GM12878 (cell line): Measurements from ENCODE around the gene ZNF644.
"Not testable (repeated sequence)": the region's sequence is repeated elsewhere in the genome, so short reads cannot be mapped to it uniquely, and the experiment has no call there.

Source experiments
- NFYA ChIP-seq: IDR thresholded peaks from 2 replicates; pipeline ENCODE4 v1.6.1; 2011; ENCODE audit warnings: low read depth, mild to moderate bottlenecking, low read length, improper control_type of control experiment, borderline replicate concordance
- PBX3 ChIP-seq: IDR thresholded peaks from 2 replicates; pipeline ENCODE4 v1.6.1; 2011; ENCODE audit warnings: mild to moderate bottlenecking, low read depth, low read length, moderate library complexity; ENCODE audit not compliant: insufficient replicate concordance
- STAT3 ChIP-seq: IDR thresholded peaks from 2 replicates; pipeline ENCODE4 v1.6.1; 2011; ENCODE audit warnings: low read depth, low read length, improper control_type of control experiment
- TAF1 ChIP-seq: IDR thresholded peaks from 2 replicates; pipeline ENCODE4 v1.6.1; 2011; ENCODE audit warnings: mild to moderate bottlenecking, low read depth, low read length, borderline replicate concordance
- TCF7 ChIP-seq: IDR thresholded peaks from 2 replicates; pipeline ENCODE4 v1.6.1; 2014; ENCODE audit warnings: antibody characterized with exemption, borderline replicate concordance
- TF ChIP-seq, protein P1 (sequence below): IDR thresholded peaks from 2 replicates; pipeline ENCODE4 v1.6.1; 2012; ENCODE audit warnings: mild to moderate bottlenecking, low read depth, low read length
- TF ChIP-seq, protein P2 (sequence below), 3 experiments: IDR thresholded peaks in 2 of 3; conservative IDR thresholded peaks in 1 of 3; 2 replicates each; pipeline ENCODE4 v1.5.1; 2011; ENCODE audit warnings: low read depth in 3 of 3, low read length in 3 of 3, mild to moderate bottlenecking in 3 of 3, control low read depth in 2 of 3, moderate library complexity in 2 of 3, inconsistent platforms in 1 of 3, mixed read lengths in 1 of 3; ENCODE audit not compliant: control insufficient read depth in 2 of 3, insufficient read depth in 1 of 3; ENCODE audit errors: extremely low read depth in 1 of 3

DNA sequence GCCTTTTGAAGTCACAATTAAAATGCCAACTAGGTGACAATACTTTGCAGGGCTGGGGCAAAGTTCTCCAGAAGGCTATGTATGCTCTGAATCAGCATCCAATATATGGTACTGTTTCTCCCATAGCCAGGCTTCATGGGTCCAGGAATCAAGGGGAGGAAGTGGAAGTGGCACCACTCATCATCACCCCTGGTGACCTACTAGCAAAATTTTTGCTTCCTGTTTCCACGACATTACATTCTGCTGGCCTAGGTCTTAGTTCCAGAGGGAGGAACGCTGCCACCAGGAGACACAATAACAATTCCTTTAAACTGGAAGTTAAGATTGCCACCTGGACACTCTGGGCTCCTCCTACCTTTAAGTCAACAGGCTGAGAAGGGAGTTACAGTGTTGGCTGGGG, 22.9 kb upstream of the ZNF644 start:
- not testable (repeated sequence) for TF ChIP-seq TAF1, PBX3, NFYA, STAT3, TCF7
- TF ChIP-seq, protein P1, sequence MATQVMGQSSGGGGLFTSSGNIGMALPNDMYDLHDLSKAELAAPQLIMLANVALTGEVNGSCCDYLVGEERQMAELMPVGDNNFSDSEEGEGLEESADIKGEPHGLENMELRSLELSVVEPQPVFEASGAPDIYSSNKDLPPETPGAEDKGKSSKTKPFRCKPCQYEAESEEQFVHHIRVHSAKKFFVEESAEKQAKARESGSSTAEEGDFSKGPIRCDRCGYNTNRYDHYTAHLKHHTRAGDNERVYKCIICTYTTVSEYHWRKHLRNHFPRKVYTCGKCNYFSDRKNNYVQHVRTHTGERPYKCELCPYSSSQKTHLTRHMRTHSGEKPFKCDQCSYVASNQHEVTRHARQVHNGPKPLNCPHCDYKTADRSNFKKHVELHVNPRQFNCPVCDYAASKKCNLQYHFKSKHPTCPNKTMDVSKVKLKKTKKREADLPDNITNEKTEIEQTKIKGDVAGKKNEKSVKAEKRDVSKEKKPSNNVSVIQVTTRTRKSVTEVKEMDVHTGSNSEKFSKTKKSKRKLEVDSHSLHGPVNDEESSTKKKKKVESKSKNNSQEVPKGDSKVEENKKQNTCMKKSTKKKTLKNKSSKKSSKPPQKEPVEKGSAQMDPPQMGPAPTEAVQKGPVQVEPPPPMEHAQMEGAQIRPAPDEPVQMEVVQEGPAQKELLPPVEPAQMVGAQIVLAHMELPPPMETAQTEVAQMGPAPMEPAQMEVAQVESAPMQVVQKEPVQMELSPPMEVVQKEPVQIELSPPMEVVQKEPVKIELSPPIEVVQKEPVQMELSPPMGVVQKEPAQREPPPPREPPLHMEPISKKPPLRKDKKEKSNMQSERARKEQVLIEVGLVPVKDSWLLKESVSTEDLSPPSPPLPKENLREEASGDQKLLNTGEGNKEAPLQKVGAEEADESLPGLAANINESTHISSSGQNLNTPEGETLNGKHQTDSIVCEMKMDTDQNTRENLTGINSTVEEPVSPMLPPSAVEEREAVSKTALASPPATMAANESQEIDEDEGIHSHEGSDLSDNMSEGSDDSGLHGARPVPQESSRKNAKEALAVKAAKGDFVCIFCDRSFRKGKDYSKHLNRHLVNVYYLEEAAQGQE: not testable (repeated sequence)
- TF ChIP-seq, protein P2, sequence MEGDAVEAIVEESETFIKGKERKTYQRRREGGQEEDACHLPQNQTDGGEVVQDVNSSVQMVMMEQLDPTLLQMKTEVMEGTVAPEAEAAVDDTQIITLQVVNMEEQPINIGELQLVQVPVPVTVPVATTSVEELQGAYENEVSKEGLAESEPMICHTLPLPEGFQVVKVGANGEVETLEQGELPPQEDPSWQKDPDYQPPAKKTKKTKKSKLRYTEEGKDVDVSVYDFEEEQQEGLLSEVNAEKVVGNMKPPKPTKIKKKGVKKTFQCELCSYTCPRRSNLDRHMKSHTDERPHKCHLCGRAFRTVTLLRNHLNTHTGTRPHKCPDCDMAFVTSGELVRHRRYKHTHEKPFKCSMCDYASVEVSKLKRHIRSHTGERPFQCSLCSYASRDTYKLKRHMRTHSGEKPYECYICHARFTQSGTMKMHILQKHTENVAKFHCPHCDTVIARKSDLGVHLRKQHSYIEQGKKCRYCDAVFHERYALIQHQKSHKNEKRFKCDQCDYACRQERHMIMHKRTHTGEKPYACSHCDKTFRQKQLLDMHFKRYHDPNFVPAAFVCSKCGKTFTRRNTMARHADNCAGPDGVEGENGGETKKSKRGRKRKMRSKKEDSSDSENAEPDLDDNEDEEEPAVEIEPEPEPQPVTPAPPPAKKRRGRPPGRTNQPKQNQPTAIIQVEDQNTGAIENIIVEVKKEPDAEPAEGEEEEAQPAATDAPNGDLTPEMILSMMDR (IDR thresholded peaks at IDR 0.05 in 2 of 3, conservative IDR thresholded peaks at IDR 0.05 in 1 of 3; ENCODE audit: control insufficient read depth in 2 of 3, extremely low read depth in 1 of 3, insufficient read depth in 1 of 3, low read depth in 3 of 3, low read length in 3 of 3): not testable (repeated sequence)
